Fibroblast of skin of back (primary cell): ENCODE results near the gene NCKIPSD.

Source experiments
- DNase-seq: peaks from one replicate; pipeline ENCODE4 v3.0.0-alpha.2; 2013

Gene NCKIPSD

GRCh38 chr3:48696601-48697000 is 10.9 kb upstream of the NCKIPSD start:
- no peak for DNase-seq

DNA sequence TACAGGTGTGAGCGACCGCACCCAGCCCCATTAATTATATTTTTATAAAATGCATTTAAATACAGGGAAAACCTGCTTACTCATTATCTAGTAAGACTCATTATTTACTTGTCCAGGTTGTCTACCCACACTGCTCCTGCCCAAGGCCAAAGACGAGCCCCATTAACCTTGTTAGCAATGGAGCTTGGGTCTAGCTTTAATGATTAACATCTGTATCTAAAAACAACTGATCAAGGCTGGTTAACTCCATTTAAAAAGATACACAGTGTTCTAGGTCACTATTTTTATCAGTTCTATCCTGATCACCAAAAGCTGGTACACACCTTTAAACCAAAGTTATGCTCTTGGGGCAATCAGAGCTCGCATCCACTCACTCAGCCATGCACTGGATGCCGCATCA is 10.4 kb upstream of the NCKIPSD start:
- no peak for DNase-seq

GRCh38 chr3:48695393-48695753 is 9.7 kb upstream of the NCKIPSD start:
- peak; percentile 66 for DNase-seq

DNA sequence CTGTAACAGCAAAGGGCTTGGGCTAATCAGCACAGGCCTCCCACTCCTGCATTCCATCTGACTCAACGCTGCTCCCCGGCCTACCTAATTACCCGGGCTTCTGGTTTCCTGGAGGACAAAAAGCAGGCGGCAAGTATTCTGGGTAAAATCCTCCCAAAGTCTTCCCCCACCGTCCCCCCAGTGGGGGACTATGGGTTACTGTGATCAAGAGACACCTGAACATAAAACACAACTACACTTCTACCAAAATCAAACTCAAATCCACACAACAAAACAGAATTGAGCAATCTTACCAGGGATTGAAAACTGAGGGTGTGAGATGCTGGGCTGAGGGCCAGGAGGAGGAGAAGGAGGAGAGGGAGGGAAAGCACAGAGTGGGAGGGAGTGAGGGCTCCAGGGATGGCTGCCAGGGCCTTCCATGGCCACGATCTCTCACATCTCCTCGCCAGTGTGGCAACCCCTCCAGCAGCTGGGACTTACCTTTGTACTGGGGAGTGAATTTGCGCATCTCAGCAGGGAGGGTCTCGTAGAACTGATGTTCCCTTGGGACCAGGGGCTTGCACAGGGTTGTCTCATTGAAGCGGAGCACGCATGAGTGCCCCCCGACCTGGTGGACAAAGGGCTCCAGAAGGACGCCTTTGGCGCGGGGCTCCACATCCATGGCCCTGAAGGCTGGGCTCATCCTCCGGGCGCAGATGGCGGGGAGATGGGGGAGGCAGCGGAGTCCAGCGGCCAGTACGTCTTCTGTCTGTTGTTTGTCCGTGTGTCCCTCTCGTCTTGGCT is 9.1 kb upstream of the NCKIPSD start:
- peak; percentile 85 for DNase-seq

DNA sequence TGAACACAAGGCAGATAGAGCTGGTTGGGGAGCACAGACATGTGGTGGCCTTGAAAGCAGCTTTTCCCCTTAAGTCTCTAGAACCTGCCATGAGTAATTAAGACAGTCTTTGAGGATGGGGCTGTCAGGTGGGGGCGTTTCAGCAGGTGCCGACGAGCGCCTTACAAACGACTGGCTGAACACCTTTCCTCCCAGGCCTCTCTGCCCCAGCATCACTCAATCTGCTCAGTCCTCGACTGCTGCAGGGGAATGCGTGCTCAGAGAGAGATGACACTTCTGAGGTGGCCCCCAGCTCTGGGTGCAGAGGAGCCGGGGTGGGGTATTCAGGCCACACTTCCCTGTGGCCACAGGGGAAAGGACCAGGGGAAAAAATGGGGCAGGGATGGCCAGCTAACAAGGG is 8.1 kb upstream of the NCKIPSD start:
- no peak for DNase-seq

DNA sequence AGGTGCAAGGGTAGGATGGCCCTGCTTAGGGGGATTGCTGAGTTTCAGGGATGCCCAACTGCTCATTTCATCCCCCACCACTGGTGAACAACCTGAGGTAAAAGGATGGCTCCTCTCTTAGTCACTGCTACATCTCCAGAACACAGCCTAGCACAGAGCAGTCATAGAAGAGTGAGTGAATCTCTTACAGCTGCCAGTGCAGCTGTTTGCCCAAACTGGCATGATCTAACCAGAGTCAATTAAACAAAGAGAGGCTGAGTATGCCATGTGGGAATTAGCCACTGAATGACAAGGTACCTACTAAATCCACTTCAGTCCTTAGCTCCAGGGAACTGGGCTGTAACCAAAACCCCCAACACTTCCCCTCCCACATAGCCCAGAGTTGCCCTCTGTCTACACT is 6.8 kb upstream of the NCKIPSD start:
- DNase-seq: no peak

DNA sequence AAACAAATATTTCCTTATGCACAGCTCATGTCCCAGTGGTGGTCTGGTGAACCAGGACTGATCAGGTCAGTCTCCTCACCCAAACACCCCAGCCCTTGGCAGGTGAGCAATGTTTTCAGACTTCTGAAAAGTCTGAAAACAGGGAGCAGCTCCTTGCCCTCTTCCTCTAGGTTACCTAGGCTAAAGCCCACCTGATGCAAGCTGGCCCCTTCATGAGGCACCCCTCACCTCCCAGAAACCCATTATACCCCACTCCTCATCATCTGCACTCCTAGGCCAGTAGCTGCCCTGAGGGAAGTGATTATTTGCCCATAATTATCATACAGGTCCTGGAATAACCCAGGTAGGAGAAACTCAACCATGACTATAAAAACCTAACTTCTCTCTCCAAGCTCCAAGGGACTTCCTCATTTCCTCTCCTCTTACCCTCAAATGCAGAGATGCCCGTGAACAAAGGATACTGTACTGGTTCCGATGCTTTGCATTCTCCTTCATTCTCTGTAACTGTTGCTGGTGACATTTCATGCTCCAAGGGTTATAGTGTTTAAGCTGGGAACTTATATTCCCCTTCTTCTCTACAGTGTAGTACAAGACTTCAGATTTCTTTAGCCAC is 5.2 kb upstream of the NCKIPSD start:
- no peak for DNase-seq

DNA sequence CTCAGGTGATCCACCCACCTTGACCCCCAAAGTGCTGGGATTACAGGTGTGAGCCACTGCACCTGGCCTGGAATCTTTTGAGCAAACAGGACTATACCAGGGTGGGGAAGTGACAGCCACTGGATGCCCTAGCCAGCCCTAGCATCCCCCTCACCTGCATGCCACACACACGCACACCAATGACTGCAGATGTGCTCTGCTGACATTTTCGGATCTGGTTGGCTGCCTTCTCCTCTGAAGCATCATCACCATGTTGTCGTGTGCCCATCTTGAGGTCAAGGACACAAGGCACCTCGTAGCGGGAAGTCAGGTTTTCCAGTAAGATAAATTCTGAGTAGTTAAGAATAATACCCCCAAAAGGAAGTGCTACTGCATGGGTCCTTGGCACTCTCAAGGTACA is 3.7 kb upstream of the NCKIPSD start:
- no peak for DNase-seq

- no peak for DNase-seq
Observed at GRCh38 chr3:48688737-48689075, 3.0 kb upstream of the NCKIPSD start.

DNA sequence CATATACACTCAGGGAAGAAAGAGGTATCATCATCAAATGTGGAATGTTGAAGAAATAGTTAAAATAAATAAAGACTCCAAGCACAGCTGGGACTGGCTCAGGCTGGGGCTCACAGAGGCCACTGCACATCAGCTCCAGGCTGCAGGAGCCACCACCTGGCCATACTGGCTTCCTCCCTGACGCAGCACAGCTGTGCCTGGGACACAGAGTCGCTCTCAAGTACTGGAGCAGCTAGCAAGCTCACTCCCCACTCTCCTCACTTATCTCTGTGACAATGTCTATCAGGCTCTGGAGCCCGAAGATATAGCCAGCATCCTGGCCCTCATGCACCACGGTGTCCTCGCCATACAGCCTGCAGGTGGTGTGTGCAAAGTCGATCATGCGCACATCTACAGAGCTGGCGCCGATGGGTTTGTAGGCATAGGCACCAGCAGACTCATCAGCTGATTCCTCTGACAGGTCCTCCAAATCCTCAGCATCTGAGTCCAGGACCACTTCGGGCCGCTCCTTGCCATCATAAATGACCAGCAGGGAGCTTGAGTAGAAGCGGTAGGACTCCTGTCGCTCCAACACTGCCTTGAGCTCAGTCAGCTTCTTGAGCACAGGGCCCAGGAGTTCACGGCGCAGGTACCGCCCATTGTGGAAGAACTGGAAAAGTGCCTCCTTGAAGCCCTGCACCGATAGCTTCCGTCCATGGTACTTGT is 2.5 kb upstream of the NCKIPSD start:
- DNase-seq: no peak

- DNase-seq: no peak
Observed at GRCh38 chr3:48687220-48687678, 1.5 kb upstream of the NCKIPSD start.

DNA sequence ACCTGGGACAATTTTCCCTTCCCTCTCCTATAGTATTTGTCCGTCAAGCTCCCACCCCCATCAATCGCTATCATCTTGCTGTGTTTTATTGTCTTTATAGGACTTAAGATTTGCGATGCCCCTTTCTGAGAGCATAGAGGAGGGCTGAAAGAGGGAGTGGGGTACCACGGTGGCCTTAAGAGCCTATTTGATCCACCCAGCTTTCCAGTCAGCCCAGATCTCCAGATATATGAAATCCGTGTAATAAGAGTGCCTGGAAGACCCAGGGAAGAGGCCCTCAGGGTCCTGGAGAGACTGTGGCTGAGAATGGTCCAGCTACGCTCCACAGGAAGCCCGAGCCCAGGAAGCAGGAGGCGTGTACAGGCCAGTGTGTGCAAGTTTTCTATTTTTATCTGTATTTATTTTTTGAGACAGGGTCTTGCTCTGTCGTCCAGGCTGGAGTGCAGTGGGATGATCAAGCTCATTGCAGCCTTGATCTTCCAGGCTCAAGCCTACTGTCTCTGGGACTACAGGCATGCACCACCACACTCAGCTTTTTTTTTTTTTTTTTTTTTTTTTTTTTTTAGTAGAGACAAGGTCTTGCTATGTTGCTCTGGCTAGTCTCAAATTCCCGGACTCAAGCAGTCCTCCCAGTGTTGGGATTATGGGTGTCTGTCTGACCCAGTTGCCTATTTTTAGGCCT is 964 bp upstream of the NCKIPSD start:
- DNase-seq: no peak

GRCh38 chr3:48685293-48685602 is 467 bp downstream of the NCKIPSD start:
- DNase-seq: no peak

- DNase-seq: no peak
Observed at GRCh38 chr3:48684480-48685143, 1.1 kb downstream of the NCKIPSD start.

- DNase-seq: no peak
Observed at GRCh38 chr3:48684054-48684349, 1.7 kb downstream of the NCKIPSD start.

DNA sequence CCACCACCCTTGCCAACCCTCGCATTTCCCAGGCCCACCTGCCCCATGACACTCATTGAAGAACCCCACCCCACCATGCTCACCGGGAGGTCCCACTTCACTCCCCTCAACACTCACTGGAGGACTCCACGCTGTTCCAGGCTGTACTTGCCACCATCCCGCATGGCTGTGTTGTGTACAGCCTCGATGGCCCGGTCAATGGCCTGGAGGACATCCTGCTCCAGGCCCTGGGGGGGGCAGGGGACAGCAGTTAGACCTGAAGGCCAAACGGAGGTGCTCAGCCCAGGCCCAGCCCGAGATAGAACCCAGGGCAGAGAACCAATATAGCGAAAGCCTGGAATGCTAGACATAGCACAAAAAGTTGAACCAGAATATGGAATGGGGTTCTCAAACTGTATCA is 2.9 kb downstream of the NCKIPSD start:
- no peak for DNase-seq

DNA sequence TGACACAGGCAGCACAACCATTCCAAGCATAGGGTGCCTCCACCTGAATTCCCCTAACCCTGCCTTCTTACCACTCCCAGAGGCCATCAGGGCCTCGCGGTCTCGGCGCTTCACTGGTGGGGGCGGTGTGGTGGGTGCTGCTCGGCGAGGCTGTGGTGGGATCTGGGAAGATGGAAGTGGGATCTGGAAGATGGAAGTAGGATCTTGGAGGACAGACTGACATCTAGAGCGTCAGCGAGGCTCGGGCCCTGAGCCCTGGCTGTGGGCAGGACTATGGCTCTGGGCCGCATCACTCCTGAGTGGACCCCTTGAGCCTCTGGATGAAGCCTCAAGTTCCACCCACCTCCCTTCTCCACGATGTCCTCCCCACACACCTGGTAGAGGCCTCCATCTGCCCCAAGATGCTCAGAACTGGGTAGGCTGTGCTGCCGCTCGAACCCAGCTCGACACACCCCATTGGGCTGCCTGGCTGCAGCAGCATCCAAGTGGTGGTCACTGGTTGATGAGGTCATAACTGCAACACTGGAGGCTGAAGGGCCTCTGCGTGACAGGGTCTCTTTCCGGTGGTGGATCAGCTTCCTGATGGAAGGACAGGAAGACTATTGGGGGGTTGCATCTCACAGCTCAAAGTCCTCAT is 3.6 kb downstream of the NCKIPSD start:
- no peak for DNase-seq

DNA sequence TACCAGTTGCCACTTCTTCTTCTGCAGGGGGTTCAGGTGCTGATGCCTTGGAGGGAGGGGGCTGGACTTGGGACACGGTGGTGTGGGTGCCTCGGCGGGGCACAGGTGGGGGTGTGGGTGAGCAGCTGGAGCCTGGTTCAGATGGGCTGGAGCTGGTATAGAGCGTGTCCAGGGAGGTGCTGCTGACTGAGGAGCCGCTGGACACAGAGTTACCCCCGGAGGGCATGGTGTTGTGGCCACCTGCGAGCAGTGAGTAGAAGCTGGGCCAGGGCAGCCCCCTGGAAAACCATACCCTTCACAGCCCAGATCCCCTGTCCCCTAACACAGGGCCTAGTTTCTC is 4.2 kb downstream of the NCKIPSD start:
- DNase-seq: no peak

DNA sequence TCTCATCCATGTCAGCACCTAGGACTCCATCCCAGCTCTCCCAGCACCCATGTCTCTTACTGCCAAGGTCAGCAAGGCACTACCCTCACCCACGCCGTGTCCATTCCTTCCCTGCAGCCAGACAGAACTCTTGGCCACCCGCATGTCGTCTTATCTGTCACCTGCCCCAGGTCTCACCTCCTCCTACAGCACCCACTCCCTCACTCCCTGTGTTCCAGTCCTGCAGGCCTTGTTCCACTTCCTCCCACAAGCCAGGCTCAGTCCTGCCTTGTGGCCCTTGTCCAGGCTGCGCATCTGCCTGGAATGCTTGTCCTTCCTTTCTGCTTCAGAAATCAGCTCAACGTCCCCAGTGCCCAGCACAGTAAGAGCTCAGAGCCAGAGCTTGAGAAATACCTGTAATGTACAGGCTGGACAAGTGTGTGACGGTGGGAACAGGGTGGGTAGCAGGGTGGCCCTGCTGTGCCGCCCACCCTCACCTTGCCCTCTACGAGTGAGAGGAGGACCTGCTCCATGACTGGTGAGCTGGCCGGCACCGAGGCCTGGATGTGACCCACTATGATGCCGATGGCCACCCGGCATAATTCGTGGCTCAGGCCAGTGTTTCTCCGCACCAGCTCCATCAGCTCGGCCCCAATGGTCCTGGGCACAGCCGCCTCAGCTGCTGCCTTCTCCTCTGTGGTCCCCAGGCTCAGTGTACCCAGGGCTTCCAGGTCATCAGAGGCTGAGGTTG is 4.7 kb downstream of the NCKIPSD start:
- no peak for DNase-seq

- no peak for DNase-seq
Observed at GRCh38 chr3:48679411-48680391, 6.0 kb downstream of the NCKIPSD start.
